Kidney glomerular epithelial cell (primary cell): ENCODE measurements around the gene RAB40C.

Experiments used
- DNase-seq: peaks from one replicate; lab custom pipeline; 2025; lab: John Stamatoyannopoulos, UW

Gene RAB40C

DNA sequence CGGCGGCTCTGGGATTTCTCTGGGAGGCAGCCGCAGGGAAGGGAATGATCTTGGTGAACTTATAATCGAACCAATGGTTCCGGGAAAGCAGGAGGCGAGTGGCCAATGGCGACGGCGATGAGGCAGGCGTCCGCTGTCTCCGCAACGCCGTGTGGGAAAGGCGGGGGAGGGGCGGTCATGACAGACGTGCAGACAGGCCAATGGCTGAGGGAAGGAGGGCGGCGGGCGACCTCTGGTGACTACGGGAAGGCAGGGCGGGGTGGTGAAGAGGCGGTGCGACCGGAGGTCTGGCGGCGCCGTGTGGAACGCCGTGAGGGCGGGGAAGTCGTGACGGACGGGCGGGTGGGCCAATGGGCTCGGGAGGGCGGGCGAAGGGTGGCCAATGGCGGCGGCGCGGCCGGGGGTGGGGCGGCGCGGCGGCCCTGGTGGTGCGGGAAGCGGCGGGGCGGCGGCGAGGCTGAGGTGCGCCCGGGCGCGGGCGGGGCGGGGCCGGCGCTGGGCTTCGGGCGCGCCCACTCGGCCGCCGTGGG is at the start of gene RAB40C:
Gene RAB40C (plus strand): TSS at position 409 of the 530 bp plus-strand sequence. CDS start 226 bp downstream, outside the sequence.
- DNase-seq, result peak; percentile 94

DNA sequence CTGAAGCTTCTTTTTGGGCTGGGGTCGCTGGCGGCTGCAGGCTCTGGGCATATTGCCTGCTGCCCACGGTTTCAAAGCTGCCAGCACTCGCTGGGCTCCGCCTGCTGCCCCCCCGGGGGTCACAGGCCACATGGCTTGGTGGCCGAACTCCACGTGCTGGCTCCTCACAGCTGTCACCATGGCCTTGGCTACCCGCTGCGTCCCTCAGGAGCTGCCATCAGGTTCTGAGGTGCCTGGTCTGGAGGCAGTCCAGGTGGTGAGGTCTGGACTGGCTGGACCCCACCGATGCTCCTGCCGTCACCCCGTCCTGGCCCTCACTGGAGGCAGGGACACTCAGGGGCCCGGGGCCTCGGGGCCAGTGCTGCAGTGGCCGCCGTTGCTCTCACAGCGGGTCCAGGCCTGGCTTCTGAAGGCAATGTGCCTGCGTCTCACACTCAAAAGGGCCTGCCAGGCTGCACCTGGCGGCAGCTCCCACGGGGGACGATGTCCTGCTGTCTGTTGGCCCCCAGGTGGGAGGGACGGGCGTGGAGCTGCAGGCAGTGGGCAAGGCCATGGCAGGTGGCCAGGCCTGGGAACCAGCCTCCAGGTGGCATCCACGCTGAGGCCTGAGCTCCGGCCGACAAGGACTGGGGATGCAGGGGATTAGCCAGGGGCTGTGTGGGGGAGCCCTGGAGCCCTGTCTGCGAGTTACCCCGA is 49.1 kb upstream of the RAB40C start:
- DNase-seq, result no peak

DNA sequence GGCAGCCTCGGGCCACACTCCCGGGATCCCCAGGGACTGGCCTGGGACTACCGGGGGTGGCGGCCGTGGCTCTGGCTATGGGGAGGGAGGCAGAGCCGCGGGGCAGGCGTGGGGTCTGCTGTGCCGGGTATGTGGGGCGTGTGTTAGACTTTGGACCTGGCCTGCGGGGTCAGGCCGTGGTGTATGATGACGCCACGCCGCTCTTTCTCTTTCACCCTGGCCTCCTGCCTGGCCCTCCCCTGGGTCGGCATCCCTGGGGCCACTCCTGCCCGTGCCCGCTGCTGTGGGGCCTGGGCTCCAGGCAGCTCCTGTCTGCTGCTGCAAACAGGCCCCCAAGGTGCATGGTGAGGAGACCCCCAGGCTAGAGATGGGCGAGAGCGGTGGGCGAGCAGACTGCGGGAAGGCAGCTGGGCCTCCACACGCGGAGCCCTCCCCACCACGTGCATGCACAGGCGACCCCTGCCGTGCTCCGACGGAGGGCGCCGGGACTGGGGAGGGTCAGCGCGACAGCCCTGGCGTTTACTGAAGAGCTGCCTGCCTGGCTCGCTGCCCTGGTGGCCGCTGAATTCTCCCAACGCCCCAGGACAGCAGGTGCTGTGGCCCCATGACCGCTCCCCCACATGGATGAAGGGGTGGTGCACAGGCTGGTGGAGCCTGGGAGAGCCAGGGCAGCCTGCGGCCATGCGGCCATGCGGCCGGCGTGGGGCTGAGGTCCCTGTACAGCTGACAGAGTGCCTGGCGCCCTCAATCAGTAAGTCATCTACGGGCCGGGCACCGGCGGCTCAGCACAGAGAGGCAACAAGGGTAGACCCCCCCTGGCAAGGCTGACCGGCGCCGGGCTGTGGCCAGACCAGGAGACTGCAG is 46.3 kb upstream of the RAB40C start:
- no peak for DNase-seq

DNA sequence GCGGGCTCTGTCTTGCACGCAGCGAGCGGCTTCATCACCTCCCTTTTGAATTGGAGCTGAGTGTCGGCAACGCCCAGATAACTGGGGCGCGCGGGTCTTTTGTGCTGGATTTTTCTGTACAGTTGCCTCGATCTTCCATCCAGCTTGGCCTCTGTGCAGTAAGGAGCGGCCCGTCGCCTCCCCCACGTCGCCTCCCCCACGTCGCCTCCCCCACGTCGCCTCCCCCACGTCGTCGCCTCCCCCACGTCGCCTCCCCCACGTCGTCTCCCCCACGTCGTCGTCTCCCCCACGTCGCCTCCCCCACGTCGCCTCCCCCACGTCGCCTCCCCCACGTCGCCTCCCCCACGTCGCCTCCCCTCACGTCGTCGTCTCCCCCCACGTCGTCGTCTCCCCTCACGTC is 45.3 kb upstream of the RAB40C start:
- no peak for DNase-seq

DNA sequence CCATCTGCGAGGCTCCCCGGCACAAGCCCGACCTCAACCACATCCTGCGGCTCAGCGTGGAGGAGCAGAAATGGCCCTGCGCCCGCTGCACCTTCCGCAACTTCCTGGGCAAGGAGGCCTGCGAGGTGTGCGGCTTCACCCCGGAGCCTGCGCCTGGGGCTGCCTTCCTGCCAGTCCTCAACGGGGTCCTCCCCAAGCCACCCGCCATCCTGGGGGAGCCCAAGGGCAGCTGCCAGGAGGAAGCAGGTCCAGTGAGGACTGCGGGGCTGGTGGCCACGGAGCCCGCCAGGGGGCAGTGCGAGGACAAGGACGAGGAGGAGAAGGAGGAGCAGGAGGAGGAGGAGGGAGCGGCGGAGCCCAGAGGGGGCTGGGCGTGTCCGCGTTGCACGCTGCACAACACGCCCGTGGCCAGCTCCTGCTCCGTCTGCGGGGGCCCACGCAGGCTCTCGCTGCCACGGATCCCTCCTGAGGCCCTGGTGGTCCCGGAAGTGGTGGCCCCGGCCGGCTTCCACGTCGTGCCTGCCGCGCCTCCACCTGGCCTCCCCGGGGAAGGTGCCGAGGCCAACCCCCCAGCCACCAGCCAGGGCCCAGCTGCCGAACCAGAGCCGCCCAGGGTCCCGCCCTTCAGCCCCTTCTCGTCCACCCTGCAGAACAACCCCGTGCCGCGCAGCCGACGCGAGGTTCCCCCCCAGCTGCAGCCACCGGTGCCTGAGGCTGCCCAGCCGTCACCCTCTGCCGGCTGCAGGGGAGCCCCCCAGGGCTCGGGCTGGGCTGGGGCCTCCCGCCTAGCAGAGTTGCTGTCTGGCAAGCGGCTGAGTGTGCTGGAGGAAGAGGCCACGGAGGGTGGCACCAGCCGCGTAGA is 42.7 kb upstream of the RAB40C start:
- no peak for DNase-seq

DNA sequence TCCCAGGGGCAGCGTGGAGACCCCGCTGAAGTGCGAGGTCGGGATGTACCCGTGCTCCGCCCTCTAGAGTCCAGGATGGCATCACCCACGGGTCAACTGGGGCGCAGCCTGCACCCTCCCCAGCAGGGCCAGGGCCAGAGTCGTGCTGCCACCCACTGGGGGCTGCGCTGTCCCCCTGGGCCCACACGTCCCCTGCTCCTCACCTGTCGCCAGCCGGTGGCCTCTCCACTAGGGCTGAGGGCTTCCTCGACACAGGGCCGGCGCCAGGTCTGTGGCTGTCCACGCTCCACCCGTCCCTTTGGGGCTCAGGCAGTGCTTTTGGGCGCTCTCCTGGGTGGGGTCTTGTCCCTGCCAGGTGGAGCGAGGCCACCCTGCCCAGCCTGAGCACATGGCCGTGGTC is 41.3 kb upstream of the RAB40C start:
- no peak for DNase-seq

- DNase-seq, result no peak
These were observed 40.2 kb upstream of the RAB40C start for GRCh38 chr16:549544-550263.

- no peak for DNase-seq
These were observed 38.7 kb upstream of the RAB40C start for GRCh38 chr16:551210-551609.

DNA sequence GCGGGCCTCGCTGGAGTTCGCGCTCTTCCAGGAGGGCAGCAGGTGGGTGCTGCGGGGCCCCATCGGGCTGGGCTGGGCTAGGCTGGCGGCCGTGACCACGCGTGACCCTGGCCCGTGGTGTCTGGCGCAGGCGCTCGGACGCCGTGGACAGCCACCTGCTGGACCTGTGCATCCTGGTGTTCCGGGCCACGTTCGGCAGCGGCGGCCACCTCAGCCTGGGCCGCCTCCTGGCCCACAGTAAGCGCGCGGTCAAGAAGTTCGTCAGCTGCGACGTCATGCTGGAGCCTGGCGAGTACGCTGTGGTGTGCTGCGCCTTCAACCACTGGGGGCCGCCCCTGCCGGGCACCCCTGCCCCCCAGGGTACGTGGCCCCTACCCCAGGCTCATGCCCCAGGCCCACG is 37.7 kb upstream of the RAB40C start:
- DNase-seq, result no peak

DNA sequence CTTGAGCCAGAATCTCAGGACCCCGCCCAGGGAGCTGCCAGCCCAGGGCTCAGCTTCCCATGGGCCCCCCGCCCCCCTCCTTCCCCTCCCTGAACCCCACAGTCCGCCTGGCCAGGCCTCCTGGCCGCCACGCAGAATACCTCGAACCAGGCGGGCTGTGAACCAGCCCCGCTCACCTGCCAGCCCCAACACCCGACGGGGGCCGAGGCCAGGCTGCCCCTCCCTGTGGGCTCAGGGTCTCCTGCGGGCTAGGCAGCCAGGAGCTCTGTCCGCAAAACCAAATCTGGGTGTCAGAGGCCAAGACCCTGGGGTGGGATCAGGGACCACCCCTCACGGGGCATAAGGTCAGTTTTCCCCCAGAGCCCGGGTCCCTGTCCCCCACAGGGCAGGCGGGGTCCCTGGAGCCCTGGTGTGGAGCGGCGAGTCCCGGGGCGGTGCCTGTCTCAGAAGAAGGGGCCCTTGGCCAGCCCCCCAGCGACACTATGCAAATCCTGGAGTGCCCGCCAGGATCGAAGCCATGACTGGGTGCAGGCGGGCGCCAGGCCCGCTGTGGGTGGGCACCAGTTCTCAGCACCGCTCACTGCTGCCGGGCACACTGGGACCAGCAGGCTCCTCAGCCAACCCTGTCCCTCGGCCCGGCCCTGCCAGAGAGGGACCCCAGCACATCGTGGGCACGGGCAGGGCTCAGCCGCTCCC is 36.1 kb upstream of the RAB40C start:
- DNase-seq, result no peak

DNA sequence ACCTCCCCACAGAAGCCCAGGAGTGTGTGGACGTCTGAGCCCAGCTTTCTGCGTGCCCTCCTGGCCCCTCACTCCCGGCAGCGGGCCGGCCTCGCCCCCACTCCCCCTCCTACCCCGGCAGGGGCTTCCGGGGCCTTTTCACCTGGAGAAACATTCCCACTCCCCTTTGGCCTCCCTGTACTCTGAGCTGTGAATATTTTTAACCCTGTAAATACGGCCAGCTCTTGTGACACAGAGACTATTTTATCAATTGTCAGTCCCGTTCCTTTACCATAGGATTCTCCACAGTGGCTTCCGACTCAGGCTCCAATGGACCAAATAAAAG is 35.6 kb upstream of the RAB40C start:
- DNase-seq, result no peak

DNA sequence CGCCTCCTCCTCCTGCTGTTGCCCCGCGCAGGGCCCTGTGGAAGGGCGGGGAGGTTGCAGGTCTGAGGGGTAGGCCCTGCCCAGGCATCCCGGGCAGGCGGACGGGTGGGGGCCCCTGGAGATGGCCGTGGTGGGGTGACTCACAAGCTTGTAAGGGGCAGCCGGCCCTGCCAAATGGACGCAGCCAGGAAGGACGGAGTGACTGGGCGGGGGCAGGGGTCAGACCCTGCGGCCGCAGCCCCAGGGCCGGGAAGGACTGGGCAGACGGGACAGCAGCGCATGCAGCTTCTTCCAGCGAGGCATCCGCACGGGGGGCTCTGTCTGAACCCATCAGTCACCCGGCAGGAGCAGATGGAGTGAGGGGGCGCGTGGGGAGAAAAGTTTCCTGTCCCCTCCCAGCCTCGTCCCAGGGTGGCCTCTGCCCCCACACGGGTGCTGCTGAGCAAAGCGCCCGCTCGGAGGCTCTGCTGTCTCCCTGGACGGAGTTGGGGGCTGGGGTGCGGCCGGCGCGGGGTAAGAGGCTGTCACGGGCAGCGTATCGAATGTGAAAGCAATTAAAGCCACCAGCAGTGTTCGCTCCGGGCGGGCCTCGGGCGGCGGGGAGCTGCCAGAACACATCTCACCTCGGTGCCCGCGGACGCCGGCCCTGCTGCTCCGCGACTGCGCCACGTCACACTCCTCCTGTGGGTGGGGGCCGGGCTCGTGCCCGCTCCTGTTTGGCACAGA is 35.1 kb upstream of the RAB40C start:
- no peak for DNase-seq

GRCh38 chr16:555528-556473 is 34.1 kb upstream of the RAB40C start:
- no peak for DNase-seq

GRCh38 chr16:556474-557173 is 33.2 kb upstream of the RAB40C start:
- no peak for DNase-seq

- no peak for DNase-seq
These were observed 32.2 kb upstream of the RAB40C start for GRCh38 chr16:557463-558297.

GRCh38 chr16:558298-559020 is 31.4 kb upstream of the RAB40C start:
- peak; percentile 4 for DNase-seq

- no peak for DNase-seq
These were observed 30.9 kb upstream of the RAB40C start for GRCh38 chr16:559021-559380.
